Middle frontal gyrus (tissue), 1 donor: ENCODE data around the gene OPTC.
"Not testable (repeated sequence)": the region's sequence is repeated elsewhere in the genome, so short reads cannot be mapped to it uniquely, and the experiment has no call there.

Experiments used
- DNase-seq: peaks from one replicate; pipeline ENCODE4 v3.0.0-alpha.2; 2015; ENCODE audit warnings: low spot score; ENCODE audit errors: extremely low spot score

The OPTC gene

GRCh38 chr1:203516184-203516583, 22.2 kb downstream of the OPTC start:
- no peak for DNase-seq

GRCh38 chr1:203516906-203517305, 23.0 kb downstream of the OPTC start:
- DNase-seq = no peak

- no peak for DNase-seq
Observed at GRCh38 chr1:203517426-203518110, 23.6 kb downstream of the OPTC start.

DNA sequence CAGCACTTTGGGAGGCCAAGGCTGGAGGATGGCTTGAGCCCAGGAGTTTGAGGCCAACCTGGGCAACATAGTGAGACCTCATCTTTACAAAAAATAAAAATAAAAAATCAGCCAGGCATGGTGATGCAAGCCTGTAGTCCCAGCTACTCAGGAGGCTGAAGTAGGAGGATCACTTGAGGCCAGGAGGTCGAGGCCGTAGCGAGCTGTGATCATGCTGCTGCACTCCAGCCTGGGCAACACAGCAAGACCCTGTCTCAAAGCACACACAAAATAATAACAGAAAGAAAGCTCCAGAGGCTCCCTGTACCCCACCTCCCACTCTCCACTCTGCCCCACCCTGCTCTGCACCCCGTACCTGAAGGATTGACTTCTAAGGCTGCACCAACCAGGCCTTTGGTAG, 24.2 kb downstream of the OPTC start:
- DNase-seq = not testable (repeated sequence)

DNA sequence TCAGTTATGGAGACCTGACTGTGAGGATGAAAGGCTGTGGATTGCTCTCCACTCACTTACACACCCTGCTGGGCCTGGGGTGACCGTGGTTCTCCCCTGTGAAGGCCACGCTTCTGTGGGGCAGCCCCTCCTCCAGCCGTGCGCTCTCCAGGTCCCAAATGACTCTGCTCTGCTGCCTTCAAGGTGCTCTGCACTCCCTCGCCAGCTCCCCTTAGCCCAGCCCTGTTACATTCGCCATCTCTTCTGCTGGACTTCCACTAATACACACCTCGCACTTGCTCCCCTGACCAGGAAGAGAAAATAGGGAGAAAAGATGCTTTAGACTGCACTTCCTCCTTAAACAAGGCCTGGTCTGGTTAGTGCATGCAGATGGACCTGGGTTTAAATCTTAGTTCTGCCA, 24.6 kb downstream of the OPTC start:
- no peak for DNase-seq

GRCh38 chr1:203519053-203519840, 25.3 kb downstream of the OPTC start:
- no peak for DNase-seq

DNA sequence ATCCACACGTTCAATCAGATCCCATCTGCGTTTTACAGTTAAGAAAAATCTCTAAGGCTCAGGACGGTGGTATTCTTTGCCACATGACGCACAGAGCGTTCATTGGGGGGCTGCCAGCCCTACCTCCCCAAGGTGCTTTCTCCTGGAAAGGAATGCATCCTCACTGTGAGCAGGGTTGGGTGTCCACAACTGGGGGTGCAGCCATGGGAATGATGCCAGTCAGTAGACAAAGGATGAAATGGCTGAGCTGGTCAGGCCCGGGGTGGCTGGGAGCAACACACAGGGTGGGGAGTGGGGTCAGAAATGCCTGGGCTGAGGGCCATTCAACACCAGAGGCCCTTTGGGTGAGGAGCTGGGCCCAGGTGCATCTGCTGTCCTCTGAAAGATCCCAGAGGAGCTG, 25.9 kb downstream of the OPTC start:
- no peak for DNase-seq

DNA sequence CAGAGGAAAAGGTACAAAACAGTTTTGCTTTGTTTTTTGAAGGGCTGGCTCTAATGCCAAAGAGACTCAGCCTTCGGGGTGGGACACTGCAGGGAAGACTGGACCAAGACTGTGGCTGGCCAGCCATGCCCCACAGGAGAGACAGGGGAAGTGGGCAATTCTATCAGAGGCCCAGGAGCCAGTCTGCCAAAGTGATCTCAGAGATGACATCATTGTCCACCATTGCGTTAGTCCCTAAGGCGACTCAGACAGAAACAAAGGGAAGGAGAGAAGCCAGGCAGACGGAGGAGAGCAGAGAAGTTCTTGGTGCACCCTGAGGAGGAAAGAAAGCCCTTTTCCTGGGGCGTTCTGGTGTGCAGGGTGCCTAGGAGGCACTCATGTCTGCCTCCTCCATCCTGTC, 26.4 kb downstream of the OPTC start:
- DNase-seq = no peak

DNA sequence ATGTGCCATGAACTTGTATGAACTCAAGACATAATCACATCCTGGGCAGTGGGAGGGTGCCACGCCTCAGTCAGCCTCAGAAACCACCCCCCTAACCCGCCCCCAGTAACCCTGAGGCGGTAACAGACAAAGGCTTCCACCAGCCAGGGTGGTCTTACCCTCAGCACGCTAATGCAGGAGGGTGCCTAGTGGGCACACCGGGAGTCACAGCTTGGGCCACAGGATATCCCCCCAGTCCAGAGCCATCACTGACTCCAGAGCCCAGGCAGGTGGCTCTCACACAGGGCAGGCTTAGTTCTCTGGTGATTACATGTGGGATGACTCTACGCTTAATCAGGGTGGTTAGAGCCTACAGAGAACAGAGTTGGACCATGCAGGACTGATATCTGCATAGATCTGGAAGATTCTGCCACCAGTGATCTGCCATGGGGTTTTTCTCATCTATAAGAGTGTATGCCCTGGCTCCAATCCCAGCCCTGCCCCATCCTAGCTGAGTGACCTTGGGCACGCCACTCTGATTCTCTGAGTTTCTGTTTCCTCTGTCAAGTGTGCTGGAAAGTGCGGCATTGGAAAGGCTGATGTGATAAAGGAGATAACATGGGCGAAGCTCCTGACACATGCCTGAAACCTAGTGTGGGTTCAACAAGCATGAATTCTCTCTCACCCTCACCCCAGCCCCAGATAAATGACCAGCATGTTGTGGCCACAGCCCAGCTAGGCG, 27.3 kb downstream of the OPTC start:
- no peak for DNase-seq

DNA sequence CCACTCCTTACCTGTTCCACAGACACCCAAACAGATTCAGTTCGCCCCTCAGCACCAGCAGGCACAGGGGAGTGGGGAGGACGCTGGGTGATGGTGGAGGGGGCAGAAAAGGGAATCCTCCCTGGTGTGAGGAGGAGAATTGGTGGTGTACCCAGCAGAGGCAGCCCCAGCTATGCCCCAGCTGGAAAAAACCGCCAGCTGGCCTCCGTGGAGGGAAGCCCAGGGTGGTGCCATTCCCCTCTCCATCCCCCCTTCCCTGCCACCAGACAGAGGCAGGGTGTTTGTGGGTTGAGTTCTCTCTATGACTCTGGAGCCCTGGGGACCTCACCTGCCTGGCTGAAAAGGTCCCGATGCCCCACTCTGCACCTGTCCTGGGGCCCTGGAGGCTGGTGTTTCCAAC, 27.9 kb downstream of the OPTC start:
- DNase-seq = no peak

- DNase-seq = no peak
Observed at GRCh38 chr1:203522237-203522636, 28.3 kb downstream of the OPTC start.

DNA sequence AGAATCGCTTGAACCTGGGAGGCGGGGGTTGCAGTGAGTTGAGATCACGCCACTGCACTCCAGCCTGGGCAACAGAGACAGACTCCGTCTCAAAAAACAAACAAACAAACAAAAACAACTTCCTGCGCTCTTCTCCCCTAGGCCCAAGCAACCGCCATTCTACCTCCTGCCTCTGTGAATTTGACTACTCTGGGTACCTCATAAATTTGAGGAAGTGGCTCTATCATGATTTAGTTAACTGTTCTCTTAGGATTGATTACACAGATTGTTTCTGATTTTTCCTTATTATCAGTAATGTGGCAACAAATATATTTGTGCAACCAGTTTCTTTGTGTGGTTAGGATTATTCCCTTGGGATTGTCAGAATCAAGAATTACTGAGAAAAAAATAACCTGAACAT, 29.7 kb downstream of the OPTC start:
- no peak for DNase-seq

GRCh38 chr1:203524152-203524551, 30.2 kb downstream of the OPTC start:
- DNase-seq = no peak

GRCh38 chr1:203524824-203525223, 30.9 kb downstream of the OPTC start:
- DNase-seq = no peak

- no peak for DNase-seq
Observed at GRCh38 chr1:203525685-203526084, 31.7 kb downstream of the OPTC start.

- no peak for DNase-seq
Observed at GRCh38 chr1:203526130-203526529, 32.2 kb downstream of the OPTC start.

GRCh38 chr1:203526572-203526971, 32.6 kb downstream of the OPTC start:
- DNase-seq = no peak

DNA sequence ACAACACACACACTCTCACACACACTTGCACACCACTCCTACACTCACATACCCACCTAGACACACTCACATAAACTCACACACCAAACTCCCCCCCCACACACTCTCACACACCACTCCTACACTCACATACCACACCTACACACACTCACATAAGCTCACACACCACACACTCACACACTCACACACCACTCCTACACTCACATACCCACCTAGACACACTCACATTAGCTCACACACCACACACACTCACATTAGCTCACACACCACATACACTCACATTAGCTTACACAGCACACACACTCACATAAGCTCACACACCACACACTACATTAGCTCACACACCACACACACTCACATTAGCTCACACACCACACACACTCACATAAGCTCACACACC, 33.1 kb downstream of the OPTC start:
- no peak for DNase-seq

DNA sequence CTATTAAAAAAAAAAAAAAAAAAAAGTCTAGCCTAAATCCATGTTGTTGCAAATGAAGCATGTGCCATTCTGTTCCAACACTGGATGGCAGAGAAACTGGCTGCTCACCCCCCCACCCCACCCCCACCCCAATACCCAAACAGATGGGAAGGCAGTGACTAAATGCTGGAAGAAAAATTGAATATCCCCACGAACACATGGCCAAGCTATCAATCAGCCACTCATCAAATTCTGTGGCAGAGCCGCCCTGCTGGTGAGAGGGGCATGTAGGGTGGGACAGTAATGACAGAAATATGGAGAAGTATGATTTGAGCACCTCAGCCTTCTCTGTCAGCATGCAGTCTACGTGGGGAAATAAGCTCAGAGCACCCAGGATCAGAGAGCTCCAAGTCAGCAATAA, 34.1 kb downstream of the OPTC start:
- no peak for DNase-seq

- DNase-seq = no peak
Observed at GRCh38 chr1:203528976-203529835, 35.3 kb downstream of the OPTC start.

- no peak for DNase-seq
Observed at GRCh38 chr1:203531063-203531462, 37.1 kb downstream of the OPTC start.
